Measurements from ENCODE around the gene NEK9. TPM values are rescaled to one million over a fixed set of nuclear protein-coding genes. Genes with fewer than 3 reads are reported as not detected.

The NEK9 gene
- total and polyA plus RNA-seq, 2 donors (not counting 1 experiment from before 2014, with no cell fraction given), result 35.1 to 110 TPM

- H3K4me1 Mint-ChIP-seq, result peaks cover 61% of the 10 kb centered on the region
- no peak overlapping the region for H3K4me2 ChIP-seq (replicated peaks; ENCODE audit: low read depth, low read length, poor library complexity, severe bottlenecking)
- no peaks in the 10 kb centered on the region for H3K27me3 Mint-ChIP-seq
Observed at GRCh38 chr14:75170772-75171171, 43.9 kb upstream of the NEK9 start.

GRCh38 chr14:75168586-75169335 is 41.9 kb upstream of the NEK9 start:
- H3K79me2 ChIP-seq (ENCODE audit: control insufficient read depth, insufficient read depth, low read length), result peaks cover 98% of the 10 kb centered on the region
- TF ChIP-seq, protein P1, sequence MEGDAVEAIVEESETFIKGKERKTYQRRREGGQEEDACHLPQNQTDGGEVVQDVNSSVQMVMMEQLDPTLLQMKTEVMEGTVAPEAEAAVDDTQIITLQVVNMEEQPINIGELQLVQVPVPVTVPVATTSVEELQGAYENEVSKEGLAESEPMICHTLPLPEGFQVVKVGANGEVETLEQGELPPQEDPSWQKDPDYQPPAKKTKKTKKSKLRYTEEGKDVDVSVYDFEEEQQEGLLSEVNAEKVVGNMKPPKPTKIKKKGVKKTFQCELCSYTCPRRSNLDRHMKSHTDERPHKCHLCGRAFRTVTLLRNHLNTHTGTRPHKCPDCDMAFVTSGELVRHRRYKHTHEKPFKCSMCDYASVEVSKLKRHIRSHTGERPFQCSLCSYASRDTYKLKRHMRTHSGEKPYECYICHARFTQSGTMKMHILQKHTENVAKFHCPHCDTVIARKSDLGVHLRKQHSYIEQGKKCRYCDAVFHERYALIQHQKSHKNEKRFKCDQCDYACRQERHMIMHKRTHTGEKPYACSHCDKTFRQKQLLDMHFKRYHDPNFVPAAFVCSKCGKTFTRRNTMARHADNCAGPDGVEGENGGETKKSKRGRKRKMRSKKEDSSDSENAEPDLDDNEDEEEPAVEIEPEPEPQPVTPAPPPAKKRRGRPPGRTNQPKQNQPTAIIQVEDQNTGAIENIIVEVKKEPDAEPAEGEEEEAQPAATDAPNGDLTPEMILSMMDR (IDR thresholded peaks at IDR 0.05), result no peak
- no peak for TF ChIP-seq EZH2 (IDR thresholded peaks at IDR 0.05; ENCODE audit: borderline replicate concordance, insufficient read depth, low read depth, low read length, poor library complexity, severe bottlenecking)
- DNase-seq (no peak), ATAC-seq (ENCODE audit: low read depth) (no peak)
- peaks cover 3% of the 10 kb centered on the region in 2 donors for H3K4me1 ChIP-seq (ENCODE audit: control insufficient read depth in 2 of 2, insufficient read depth in 2 of 2, low read length in 2 of 2)
- no peaks in the 10 kb centered on the region for H3K27me3 ChIP-seq (replicated peaks in 1 of 4; ENCODE audit: control extremely low read depth in 1 of 4, control insufficient read depth in 3 of 4, insufficient read depth in 4 of 4, low read length in 3 of 4)
- Mint-ChIP-seq H3K4me3 (no peak overlapping the region), H3K27ac (no peak overlapping the region), H3K4me1 (peaks cover 50% of the 10 kb centered on the region), H3K27me3 (no peaks in the 10 kb centered on the region), H3K9me3 (ENCODE audit: insufficient read depth) (no peaks in the 10 kb centered on the region)
- intact Hi-C loops (cut with micrococcal nuclease), result no loop called here
- H2AFZ ChIP-seq (ENCODE audit: insufficient read depth, low read depth, low read length, poor library complexity, severe bottlenecking), result no peak overlapping the region
- ChIA-PET CTCF (interaction anchor here (1.1 kb wide), 1 partner anchor 37 kb away, joined by 4 read pairs; no protein-coding TSS in a partner anchor), POLR2A (no interaction called here)
- peaks cover 0 to 2% of the 10 kb centered on the region in 2 experiments for H3K36me3 ChIP-seq (replicated peaks in 1 of 2; ENCODE audit: control extremely low read depth in 1 of 2, control insufficient read depth in 1 of 2, extremely low read depth in 1 of 2, insufficient read depth in 2 of 2, low read length in 1 of 2)
- H3K9me3 ChIP-seq (ENCODE audit: control extremely low read depth in 1 of 3, control insufficient read depth in 2 of 3, insufficient read depth in 1 of 3, low read length in 2 of 3), result no peaks in the 10 kb centered on the region
- H3K9ac ChIP-seq (ENCODE audit: low read length), result no peak overlapping the region
- no peak overlapping the region for H3K27ac ChIP-seq (ENCODE audit: low read length in 2 of 2)
- peaks cover 69% of the 10 kb centered on the region for H4K20me1 ChIP-seq (ENCODE audit: control insufficient read depth, insufficient read depth, low read length, poor library complexity, severe bottlenecking)
- no peak overlapping the region for H3K4me3 ChIP-seq (ENCODE audit: control extremely low read depth in 1 of 5, extremely low read depth in 1 of 5, insufficient read depth in 1 of 5, low read depth in 2 of 5, low read length in 4 of 5)
- WGBS (ENCODE audit: insufficient coverage), result 100% methylated on average over 2 of the region's 3 CpGs
- H3K4me2 ChIP-seq (replicated peaks; ENCODE audit: low read depth, low read length, poor library complexity, severe bottlenecking), result no peak overlapping the region

More at GRCh38 chr14:75170772-75171171, 43.9 kb upstream of the NEK9 start:
- no peak overlapping the region for H3K27ac Mint-ChIP-seq
- no peak overlapping the region for H3K4me3 ChIP-seq (ENCODE audit: control extremely low read depth in 1 of 5, extremely low read depth in 1 of 5, insufficient read depth in 1 of 5, low read depth in 2 of 5, low read length in 4 of 5)
- ChIA-PET CTCF (no interaction called here), POLR2A (no interaction called here)
- intact Hi-C loops (cut with micrococcal nuclease), result no loop called here
- TF ChIP-seq, protein P1 (IDR thresholded peaks at IDR 0.05), result no peak
- no peak for TF ChIP-seq EZH2 (IDR thresholded peaks at IDR 0.05; ENCODE audit: borderline replicate concordance, insufficient read depth, low read depth, low read length, poor library complexity, severe bottlenecking)
- H3K27me3 ChIP-seq (replicated peaks in 1 of 4; ENCODE audit: control extremely low read depth in 1 of 4, control insufficient read depth in 3 of 4, insufficient read depth in 4 of 4, low read length in 3 of 4), result no peaks in the 10 kb centered on the region
- H3K9ac ChIP-seq (ENCODE audit: low read length), result no peak overlapping the region
- no peak overlapping the region for H3K4me3 Mint-ChIP-seq
- H2AFZ ChIP-seq (ENCODE audit: insufficient read depth, low read depth, low read length, poor library complexity, severe bottlenecking), result no peak overlapping the region
- no peaks in the 10 kb centered on the region for H3K9me3 ChIP-seq (ENCODE audit: control extremely low read depth in 1 of 3, control insufficient read depth in 2 of 3, insufficient read depth in 1 of 3, low read length in 2 of 3)
- no peak for ATAC-seq (ENCODE audit: low read depth)
- 100% methylated on average over 1 of the region's 4 CpGs for WGBS (ENCODE audit: insufficient coverage)
- H3K36me3 ChIP-seq (replicated peaks in 1 of 2; ENCODE audit: control extremely low read depth in 1 of 2, control insufficient read depth in 1 of 2, extremely low read depth in 1 of 2, insufficient read depth in 2 of 2, low read length in 1 of 2), result peaks cover 0 to 2% of the 10 kb centered on the region in 2 experiments
- H3K79me2 ChIP-seq (ENCODE audit: control insufficient read depth, insufficient read depth, low read length), result peaks cover 95% of the 10 kb centered on the region
- DNase-seq, result no peak
- peaks cover 73% of the 10 kb centered on the region for H4K20me1 ChIP-seq (ENCODE audit: control insufficient read depth, insufficient read depth, low read length, poor library complexity, severe bottlenecking)
- no peaks in the 10 kb centered on the region for H3K9me3 Mint-ChIP-seq (ENCODE audit: insufficient read depth)
- H3K4me1 ChIP-seq (ENCODE audit: control insufficient read depth in 2 of 2, insufficient read depth in 2 of 2, low read length in 2 of 2), result peaks cover 19% of the 10 kb centered on the region in 2 donors
- no peak overlapping the region for H3K27ac ChIP-seq (ENCODE audit: low read length in 2 of 2)

Data from B cell (primary cell).